ENCODE data around the gene SPATC1L.

Gene SPATC1L

GRCh38 chr21:46137908-46138307, 46.4 kb downstream of the SPATC1L start:
- DNase-seq = no peak

- no peak for DNase-seq
These were observed 47.4 kb downstream of the SPATC1L start for GRCh38 chr21:46136739-46137349.

- no peak for DNase-seq
These were observed 48.4 kb downstream of the SPATC1L start for GRCh38 chr21:46135782-46136395.

GRCh38 chr21:46131838-46132651, 52.2 kb downstream of the SPATC1L start:
- no peak for DNase-seq

GRCh38 chr21:46131588-46131837, 52.7 kb downstream of the SPATC1L start:
- DNase-seq = no peak

- DNase-seq = no peak
These were observed 53.2 kb downstream of the SPATC1L start for GRCh38 chr21:46130831-46131587.

- DNase-seq = no peak
These were observed 54.2 kb downstream of the SPATC1L start for GRCh38 chr21:46129846-46130651.

- DNase-seq = no peak
These were observed 55.2 kb downstream of the SPATC1L start for GRCh38 chr21:46128933-46129571.

GRCh38 chr21:46128106-46128932, 55.9 kb downstream of the SPATC1L start:
- no peak for DNase-seq

- no peak for DNase-seq
These were observed 56.8 kb downstream of the SPATC1L start for GRCh38 chr21:46127239-46128105.

- DNase-seq = no peak
These were observed 57.7 kb downstream of the SPATC1L start for GRCh38 chr21:46126309-46127238.

GRCh38 chr21:46125846-46126301, 58.4 kb downstream of the SPATC1L start:
- no peak for DNase-seq

GRCh38 chr21:46124926-46125845, 59.1 kb downstream of the SPATC1L start:
- no peak for DNase-seq

- DNase-seq = no peak
These were observed 60.0 kb downstream of the SPATC1L start for GRCh38 chr21:46124083-46124925.
